ENCODE measurements around the gene KCMF1.

Gene KCMF1

DNA sequence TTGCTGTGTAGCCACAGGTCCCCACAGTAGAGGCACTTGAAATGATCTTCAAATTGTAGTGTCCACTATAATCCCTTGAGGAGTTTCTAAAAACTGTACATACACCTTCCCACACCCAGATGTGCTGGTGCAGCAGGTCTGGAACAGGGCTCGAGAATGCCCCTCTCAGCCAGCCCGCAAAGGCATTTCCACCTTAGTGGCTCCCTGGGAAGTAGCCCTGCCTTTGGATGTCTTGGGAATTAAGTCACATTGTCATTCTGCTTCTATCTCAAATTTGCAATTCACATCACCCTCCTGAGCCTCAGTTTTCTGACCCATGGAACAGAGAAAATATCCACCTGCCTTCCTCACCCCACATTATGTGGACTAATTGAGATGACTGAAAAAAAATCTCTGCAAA is 118.0 kb downstream of the KCMF1 start:
- DNase-seq, result no peak

DNA sequence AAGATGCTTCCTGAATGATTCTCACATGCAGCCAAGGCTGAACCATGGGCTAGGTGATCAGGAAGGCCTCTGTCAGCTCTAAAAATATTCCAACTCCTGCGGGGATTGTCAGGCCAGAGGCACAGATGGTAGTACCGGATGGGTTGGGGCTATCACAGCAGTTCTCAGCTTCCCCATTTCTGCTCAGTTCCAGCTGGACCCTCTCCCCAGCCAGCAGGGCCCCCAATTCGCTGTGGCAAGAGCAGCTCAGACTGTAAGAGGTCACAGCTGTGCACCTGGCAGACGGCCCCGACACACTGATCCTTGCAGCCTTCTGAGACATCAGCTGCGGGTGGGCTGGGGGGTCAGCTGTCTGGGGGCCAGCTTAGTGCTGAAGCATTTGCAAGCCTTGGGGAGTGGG is 118.6 kb downstream of the KCMF1 start:
- no peak for DNase-seq

DNA sequence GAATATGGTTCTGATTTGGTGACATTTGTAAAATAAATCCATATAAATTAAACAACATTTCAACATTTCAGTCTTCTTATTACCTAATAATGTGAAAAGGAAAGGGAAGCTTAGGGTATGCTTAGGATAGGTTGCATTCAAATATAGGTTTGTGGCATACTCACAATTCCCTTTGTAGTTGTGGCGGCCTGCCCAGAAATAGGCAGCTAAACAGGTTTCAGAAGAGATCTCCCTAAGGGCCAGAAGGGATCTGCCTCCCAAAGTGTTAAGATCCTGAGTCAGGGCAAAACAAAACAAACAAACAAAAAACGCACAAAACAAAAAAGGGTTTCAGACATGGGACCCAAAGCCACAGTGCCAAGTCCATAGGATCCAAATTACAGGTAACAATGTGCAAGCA is 120.9 kb downstream of the KCMF1 start:
- DNase-seq, result no peak

DNA sequence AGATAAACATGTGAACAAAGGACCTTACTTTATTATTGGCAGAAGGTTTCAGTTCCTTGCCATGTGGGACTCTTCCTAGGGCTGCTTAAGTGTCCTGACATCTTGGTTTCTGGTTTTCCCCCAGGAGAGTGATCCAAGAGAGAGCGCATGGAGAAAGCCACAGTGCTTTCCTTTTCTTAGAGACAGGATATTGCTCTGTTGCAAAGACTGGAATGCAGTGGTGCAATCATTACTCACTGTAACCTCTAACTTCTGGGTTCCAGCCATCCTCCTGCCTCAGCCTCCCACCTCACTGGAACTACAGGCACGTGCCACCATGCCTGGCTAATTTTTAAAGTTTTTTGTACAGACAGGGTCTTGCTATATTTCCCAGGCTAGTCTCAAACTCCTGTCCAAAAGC is 124.1 kb downstream of the KCMF1 start:
- no peak for DNase-seq

DNA sequence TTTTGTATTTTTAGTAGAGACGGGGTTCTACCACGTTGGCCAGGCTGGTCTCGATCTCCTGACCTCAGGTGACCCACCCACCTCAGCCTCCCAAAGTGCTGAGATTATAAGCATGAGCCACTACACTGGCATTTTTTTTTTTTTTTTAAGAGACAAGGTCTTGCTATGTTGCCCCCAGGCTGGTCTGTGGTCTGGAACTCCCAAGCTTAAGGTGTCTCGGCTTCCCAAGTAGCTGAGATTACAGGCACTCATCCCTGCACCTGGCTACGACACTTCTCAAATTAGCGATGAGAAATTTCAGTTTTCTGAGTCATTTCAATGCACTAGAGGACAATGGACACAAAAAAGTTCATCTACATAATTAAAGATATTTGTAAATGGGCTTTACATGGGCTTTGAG is 125.7 kb downstream of the KCMF1 start:
- no peak for DNase-seq

DNA sequence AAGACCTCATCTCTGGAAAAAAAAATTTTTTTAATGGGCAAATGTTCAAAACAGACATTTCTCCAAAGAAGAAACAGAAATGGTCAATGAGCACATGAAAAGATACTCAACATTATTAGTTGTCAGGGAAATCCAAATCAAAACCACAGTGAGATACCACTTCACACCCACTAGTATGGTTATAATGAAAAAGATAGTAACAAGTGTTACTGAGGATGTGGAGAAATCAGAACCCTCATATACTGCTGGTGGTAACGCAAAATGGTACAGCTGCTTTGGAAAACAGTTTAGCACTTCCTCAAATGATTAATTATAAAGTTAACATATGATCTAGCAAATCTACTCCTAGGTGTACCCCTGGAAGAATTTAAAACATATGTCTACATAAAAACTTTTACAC is 133.3 kb downstream of the KCMF1 start:
- DNase-seq, result no peak

DNA sequence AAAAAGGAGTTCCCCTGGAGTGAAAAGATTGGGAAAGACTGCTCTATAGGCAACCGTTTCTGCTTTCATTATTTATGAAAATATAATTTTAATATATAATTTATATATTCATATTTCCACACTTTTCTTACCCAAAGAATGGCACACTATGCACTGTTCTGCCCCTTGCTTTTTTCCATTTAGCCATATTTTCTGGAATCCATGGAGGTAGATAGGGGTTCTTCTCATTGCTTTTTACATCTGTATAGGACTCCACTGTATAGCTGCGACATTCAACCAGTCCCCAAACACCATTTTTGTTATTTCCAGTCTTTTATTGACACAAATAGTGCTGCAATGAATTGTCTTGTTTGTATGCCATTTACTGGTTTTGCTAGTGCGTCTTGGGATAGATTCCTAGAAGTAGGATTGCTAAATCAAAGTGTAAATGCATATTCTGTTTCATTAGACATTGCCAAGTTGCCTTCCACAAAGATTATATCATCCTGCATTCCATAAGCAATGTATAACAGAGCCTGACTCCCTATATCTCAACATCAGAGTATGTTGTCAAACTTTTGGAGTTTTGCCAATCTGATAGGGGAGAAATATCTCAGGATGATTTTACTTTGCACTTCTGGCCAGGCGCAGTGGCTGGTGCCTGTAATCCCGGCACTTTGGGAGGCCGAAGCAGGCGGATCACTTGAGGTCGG is 135.7 kb downstream of the KCMF1 start:
- no peak for DNase-seq
